A549 treated with DMSO at 1 μM for 4 hours (cell line): ENCODE measurements around the gene GHSR. TPM values are rescaled to one million over a fixed set of nuclear protein-coding genes. Genes with fewer than 3 reads are reported as not detected.

Source experiments
- total RNA-seq: library from RNA; stranded (reverse); fragments of 200-300 nt; extraction: Qiagen RNA extraction; gene quantifications from 5 replicates; pipeline ENCODE4 v1.2.3, GENCODE V29; 2022; ENCODE audit warnings: low read depth

GHSR gene
- total RNA-seq: not detected in 5 replicates

GRCh38 chr3:172447611-172448579 lies at the start of gene GHSR:
TSS of gene GHSR (minus strand) at chr3:172448456. CDS start at chr3:172448413, 43 bp downstream.

Other genes starting within 250 kb of the GHSR start
- 0.10 to 0.20 TPM (median 0.13 TPM) in 4 of 5 replicates, not detected in the other for gene TNFSF10, start 75.0 kb upstream of the GHSR start, total RNA-seq